Measurements from ENCODE around the gene NUBPL.
"Not testable (repeated sequence)": the region's sequence is repeated elsewhere in the genome, so short reads cannot be mapped to it uniquely, and the experiment has no call there.

Gene NUBPL

DNA sequence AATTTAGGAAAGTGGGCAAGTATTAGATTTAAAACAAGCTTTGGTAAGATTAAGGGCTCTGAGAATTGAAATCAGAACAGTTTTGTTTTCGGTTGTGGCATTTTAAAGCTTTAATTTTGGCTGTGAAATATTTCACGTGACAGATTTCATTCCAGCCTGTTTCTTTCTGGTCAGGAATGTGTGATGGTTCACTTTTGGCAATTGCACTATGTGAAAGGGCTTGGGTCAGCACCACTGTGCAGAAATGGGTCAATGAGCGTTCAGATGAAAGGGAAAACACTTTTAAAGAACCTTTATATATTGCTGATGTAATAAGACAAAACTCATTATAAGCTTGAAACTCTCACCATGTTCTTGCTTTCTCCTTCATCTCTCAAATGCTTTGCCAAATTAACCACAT is 17.1 kb downstream of the NUBPL start:
- no peak for DNase-seq (ENCODE audit: low read depth in 2 of 2)

DNA sequence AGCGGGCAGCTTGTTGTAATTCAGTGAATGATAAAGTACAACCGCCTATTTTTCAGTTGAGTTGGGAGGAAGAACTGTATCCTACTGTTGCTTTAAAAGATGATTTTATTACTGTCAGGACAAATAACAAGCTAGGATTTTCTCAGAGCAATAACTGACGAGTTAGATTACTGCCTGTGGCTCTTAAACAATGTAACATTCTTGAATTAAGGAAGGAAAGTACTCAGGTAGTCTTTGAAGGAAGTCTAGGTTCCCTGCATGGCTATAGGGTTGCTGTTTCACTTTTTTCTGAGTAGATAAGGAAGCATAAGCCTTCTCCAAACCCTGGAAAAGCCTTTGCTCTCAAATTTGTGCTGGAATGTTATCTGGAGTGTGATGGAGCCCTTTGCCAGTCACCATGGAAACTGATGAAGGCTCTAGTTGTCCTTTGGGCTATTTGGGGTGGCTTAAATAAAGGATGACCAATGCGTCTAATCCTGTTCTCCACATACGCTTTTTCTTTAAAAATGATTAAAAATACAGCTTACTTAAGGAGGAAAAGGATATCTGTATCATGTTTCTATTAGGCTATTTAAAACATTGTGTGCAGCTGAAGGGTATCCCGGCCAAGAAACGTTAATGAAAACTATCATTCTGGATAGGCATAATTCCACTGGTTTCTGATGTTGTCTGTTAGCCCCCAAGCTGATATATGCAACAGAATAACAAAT is 17.7 kb downstream of the NUBPL start:
- DNase-seq (ENCODE audit: low read depth in 2 of 2), result no peak

DNA sequence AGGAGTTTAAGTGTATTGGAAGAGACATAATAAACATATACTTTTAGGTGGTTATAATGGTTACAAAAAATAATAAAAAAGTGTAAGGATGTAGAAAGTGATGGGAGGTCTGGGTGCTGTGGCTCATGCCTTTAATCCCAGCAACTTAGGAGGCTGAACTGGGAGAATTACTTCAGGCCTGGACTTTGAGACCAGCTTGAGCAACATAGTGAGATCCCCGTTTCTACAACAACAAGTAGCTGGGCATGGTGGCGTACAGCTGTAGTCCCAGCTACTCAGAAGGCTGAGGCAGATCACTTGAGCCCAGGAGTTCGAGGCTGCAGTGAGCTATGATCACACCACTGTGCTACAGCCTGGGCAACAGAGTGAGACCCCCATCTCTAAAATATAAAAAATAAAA is 19.0 kb downstream of the NUBPL start:
- no peak for DNase-seq (ENCODE audit: low read depth in 2 of 2)

DNA sequence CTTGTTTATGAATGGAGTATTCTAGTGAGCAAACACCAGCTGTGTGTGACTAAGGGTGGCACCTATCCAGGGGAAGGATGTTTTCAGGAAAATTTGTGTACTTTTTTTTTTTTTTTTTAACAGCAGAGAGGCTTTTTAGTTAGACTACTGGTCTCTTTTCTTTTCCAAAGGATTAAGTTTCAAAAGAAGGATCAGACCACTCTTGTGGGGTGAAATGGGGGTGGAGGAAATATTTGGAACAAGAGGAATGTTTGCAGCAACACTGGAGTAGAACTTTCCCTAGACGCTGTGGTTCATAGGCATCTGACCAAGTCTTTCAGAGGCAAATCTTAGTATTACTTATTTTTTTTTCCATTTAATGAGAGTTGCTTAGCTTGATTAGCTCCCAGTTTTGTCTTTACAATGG is 21.1 kb downstream of the NUBPL start:
- no peak for DNase-seq (ENCODE audit: low read depth in 2 of 2)

DNA sequence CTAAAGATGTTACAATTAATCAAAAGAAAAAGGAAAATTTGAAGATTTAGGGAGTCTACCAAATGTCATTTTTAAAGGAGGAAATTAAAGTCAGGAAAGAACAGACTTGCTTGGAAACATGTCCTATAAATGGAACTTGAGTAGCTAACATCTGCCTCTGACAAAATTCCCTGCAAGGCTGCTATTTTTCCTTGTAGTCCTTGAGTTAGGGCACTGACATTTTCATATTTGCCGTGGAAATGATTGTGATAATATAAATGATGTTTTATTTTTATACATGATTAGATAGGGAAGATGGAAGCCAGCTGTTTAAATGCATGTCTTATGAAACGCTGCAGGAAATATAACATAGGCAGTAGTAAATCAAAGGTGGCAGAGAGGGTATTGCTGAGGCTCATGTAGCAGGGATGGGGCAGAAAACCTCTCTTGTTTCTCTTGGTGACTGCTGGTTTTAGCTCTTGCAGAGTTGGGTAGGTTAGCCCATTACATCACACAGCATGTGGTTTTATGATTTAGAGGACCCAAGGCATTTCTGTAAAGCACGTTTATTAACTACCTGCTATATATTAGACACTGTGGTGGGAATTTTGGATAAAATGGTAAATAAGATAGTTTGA is 21.7 kb downstream of the NUBPL start:
- no peak for DNase-seq (ENCODE audit: low read depth in 2 of 2)

DNA sequence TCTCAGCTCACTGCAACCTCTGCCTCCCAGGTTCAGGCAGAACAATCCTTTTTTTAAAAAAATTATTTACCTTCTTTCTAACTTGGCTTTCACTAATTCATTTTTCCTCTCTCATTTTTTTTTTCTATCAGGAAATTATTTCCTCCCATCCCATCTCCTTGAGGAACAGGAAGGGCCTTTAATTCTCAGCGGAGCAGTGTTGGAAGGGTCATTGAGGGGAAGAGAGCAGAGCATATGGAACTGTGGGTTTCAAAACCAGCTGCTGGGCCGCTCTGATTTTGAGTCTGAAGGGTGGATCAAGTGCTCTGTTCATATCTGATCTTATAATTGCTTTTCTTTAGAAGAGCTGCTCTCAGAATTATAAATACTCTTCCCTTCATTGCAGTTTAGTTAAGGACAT is 29.0 kb downstream of the NUBPL start:
- DNase-seq (ENCODE audit: low read depth in 2 of 2), result no peak

DNA sequence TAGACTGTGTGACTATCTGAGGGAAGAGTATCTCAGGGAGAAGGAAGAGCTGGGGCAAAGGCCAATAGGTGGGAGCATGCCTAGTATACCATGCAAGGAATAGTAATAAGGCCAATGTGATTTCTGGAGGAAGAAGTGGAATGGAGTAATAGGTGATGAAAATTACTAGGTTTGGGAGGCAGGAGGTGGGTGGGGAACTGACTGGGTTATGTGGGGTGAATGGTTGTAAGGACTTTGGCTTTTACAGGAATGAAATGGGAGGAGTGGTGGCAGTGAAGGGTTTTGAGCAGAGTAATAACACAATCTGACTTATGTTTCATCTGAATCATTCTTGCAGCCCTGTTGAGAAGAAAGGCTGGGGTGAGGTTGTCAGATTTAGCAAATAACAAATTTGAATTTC is 30.9 kb downstream of the NUBPL start:
- no peak for DNase-seq (ENCODE audit: low read depth in 2 of 2)

DNA sequence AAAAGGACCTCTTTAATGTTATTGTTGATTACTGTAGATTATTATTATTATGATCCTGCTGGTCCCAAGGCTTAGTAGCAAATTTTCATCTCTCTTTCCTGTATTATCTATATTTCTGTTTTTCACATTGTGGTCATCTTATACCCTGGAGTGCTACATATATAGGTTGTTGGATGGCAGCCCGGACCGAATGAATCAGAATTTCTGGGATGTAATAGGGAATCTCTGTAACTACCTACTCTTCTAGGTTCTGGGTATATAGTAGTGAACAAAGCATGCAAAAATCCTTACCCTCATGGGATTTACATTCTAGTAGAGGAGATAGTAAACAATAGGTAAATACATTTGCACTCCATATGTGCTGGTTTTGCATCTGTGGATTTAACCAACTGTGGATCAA is 31.4 kb downstream of the NUBPL start:
- DNase-seq (ENCODE audit: low read depth in 2 of 2), result no peak

DNA sequence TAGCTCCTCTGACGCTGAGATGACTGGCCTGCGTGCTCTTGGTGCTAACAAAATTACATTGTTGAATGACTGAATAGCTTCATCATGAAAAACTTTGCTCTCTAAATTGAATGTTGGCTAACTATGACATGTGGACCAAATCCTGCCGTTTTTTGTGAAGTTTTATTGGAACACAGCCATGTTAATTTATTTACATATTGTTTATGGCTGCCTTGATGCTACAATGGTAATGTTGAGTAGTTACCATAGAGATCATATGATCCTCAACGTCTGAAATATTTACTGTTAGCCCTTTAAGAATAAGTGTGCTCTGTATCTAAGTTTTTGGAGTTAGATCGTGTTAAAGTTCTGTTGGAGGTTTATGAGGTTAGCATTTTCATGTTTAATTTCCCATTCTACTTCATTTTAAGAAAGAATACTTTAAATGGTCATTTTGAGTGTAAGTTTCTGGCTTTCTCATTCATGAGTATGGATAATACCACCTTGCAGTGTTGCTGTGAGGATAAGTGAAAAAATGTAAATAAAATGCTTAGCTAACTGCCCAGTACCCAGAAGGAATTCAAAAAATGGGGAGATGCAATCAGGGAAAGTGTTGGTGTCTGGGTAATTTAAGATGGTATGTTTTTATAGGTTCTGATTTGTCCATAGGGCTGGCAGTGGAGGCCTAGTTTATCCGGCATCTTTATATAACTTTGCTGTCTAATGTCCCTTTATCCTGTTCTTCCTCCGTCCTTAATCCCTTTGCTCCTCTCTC is 35.3 kb downstream of the NUBPL start:
- DNase-seq (ENCODE audit: low read depth in 2 of 2), result no peak

DNA sequence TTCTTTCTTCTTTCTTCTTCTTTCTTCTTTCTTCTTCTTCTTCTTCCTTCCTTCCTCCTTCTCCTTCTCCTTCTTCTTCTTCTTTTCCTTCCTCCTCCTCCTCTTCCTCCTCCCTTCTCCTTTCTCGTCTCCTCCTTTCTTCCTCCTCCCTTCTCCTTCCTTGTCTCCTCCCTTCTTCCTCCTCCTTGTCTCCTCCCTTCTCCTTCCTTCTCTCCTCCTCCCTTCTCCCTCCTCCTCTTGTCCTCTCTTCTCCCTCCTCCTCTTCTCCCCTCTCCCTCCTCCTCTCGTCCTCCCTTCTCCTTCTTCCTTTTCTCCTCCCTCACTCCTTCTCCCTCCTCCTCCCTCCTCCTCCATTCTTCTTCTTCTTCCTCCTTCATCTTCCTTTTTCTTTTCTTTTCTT is 44.5 kb downstream of the NUBPL start:
- no peak for DNase-seq (ENCODE audit: low read depth in 2 of 2)

DNA sequence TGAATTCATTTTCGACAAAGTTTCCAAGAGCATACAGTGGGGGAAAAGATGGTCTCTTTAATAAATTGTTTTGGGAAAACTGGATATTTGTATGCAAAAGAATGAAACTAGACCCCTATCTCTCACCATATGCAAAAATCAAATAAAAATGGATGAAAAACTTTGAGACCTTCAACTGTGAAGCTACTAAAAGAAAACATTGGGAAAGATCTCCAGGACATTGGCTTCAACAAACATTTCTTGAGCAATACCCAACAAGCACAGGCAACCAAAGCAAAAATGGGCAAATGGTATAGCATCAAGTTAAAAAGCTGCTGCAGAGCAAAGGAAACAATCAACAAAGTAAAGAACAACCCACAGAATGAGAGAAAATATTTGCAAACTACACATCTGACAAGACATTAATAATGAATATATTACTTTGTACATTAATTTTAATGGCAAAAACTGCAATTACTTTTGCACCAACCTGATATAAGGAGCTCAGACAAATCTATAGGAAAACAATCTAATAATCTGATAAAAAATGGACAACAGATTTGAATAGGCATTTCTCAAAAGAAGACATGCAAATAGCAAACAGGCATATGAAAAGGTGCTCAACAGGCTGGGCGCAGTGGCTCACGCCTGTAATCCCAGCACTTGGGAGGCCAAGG is 50.7 kb downstream of the NUBPL start:
- DNase-seq (ENCODE audit: low read depth in 2 of 2), result no peak

DNA sequence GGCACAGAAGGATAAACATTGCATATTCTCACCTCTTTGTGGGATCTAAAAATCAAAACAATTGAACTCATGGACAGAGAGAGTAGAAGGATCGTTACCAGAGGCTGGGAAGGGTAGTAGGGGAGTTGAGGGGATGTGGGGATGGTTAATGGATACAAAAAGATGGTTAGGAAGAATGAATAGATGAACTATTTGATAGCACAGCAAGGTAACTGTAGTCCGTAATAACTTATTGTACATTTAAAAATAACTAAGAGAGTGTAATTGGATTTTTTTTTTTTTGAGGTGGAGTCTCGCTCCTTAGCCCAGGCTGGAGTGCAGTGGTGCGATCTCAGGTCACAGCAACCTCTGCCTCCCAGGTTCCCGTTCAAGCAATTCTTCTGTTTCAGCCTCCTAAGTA is 52.0 kb downstream of the NUBPL start:
- no peak for DNase-seq (ENCODE audit: low read depth in 2 of 2)

DNA sequence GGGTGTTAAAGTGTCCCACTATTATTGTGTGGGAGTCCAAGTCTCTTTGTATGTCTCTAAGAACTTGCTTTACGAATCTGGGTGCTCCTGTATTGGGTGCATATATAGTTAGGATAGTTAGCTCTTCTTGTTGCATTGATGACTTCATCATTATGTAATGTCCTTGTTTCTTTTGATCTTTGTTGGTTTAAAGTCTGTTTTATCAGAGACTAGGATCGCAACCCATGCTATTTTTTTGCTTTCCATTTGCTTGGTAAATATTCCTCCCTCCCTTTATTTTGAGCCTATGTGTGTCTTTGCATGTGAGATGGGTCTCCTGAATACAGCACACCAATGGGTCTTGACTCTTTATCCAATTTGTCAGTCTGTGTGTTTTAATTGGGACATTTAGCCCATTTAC is 57.7 kb downstream of the NUBPL start:
- not testable (repeated sequence) for DNase-seq (ENCODE audit: low read depth in 2 of 2)

DNA sequence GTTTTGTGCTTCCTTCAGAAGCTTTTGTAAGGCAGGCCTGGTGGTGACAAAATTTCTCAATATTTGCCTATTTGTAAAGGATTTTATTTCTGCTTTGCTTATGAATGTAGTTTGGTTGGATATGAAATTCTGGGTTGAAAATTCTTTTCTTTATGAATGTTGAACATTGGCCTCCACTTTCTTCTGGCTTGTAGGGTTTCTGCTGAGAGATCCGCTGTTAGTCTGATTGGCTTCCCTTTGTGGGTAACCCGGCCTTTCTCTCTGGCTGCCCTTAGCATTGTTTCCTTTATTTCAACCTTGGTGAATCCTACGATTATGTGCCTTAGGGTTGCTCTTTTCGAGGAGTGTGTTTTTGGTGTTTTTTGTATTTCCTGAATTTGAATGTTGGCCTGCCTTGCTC is 58.2 kb downstream of the NUBPL start:
- DNase-seq (ENCODE audit: low read depth in 2 of 2), result no peak

DNA sequence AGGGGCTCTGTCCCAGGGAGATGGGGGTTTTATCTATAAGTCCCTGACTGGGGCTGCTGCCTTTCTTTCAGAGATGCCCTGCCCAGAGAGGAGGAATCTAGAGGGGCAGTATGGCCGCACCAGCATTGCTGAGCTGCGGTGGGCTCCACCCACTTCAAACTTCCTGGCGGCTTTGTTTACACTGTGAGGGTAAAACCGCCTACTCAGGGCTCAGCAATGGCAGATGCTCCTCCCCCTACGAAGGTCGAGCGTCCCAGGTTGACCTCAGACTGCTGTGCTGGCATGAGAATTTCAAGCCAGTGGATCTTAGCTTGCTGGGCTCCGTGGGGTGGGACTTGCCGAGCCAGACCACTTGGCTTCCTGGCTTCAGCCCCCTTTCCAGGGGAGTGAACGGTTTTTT is 59.7 kb downstream of the NUBPL start:
- not testable (repeated sequence) for DNase-seq (ENCODE audit: low read depth in 2 of 2)

DNA sequence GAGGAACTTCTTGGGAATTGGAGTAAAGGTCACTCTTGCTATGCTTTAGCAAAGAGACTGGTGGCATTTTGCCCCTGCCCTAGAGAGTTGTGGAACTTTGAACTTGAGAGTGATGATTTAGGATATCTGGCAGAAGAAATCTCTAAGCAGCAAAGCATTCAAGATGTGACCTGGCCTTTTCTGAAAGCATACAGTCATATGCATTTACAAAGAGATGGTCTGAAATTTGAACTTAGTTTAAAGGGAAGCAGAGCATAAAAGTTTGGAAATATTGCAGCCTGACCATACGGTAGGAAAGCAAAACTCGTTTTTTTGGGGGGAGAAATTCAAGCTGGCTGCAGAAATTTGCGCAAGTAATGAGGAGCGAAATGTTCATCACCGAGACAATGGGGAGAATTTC is 60.9 kb downstream of the NUBPL start:
- DNase-seq (ENCODE audit: low read depth in 2 of 2), result no peak

DNA sequence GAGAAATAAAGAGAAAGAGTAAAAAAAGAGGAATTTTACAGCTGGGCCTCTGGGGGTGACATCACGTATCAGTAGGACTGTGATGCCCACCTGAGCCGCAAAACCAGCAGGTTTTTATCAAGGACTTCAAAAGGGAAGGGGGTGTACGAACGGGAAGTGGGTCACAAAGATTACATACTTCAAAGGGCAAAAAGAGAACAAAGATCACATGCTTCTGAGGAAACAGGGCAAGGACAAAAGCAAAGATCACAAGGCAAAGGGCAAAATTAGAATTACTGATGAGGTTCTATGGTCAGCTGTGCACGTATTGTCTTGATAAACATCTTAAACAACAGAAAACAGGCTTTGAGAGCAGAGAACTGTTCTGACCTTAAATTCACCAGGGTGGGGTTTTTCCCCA is 91.7 kb downstream of the NUBPL start:
- not testable (repeated sequence) for DNase-seq (ENCODE audit: low read depth in 2 of 2)

DNA sequence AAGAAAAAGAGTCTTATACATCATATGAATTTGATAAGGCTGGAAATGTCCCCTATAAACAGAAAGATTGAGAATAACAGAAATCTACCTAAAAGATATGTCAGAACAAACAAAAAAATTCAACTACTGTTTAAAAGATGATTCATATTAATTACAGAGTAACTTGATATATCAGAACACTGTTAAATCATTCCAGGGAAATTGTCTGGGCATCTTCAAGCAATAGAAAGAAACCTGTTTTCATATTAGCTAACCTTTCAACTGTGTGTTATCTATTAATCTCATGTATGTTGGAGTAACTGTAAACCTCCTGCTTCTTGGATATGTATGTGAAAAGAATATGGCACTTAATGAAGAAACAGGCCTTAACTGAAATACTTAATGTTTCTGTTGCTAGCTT is 96.7 kb downstream of the NUBPL start:
- no peak for DNase-seq (ENCODE audit: low read depth in 2 of 2)

DNA sequence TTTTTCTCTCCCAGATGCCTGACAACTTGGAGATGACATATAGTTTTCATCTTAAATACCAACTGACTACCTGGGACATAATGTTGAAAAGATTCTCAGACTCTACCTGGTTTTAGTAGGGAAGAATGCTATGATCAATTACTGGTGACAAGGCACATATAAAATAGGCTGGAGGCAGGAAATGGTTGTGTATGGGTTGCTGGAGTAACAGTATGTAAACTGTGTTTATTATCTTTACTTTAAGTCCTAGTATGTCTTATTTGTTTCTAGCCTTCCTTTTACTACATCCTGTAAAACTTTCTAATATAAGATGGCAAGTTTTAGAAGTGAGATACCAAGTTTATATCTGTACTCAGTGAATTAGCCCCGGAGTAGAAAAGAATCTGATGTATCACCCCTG is 98.1 kb downstream of the NUBPL start:
- no peak for DNase-seq (ENCODE audit: low read depth in 2 of 2)

DNA sequence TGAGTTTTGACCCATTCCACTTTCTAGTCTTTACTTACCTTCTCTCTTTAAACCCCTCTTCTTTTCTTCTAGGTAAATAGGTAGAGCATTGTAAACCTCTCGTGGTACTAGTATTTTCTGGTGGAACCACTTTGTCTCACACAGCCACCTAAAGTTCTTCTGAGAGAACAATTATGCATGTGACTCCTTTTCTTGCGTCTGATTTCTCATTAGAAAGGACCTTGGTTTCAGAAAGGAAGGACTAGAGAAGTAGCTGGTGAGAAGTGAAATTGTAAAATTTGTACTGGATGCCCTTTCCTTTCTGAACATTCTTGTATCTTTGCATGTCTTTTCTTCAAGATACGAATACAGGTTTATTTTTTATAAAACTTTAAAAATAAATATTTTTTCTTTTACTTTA is 99.0 kb downstream of the NUBPL start:
- DNase-seq (ENCODE audit: low read depth in 2 of 2), result no peak

DNA sequence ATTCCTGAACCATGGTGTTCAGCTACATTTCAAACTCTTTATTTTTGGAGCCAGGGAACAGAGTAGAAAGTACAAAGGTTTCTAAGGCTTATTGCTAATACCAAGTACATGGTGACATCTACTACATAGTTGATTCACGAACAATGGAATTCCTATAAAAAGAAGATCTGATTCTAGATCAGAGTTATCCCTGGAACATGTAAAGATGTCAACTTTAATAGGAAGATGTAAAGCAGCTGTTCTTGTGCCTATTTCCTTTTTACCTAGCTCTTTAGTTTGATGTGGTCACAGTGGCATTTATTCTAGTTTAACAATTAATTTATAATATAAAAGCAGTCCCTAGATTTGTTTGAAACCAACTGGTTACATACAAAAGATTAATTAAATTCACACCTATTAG is 99.5 kb downstream of the NUBPL start:
- DNase-seq (ENCODE audit: low read depth in 2 of 2), result no peak

DNA sequence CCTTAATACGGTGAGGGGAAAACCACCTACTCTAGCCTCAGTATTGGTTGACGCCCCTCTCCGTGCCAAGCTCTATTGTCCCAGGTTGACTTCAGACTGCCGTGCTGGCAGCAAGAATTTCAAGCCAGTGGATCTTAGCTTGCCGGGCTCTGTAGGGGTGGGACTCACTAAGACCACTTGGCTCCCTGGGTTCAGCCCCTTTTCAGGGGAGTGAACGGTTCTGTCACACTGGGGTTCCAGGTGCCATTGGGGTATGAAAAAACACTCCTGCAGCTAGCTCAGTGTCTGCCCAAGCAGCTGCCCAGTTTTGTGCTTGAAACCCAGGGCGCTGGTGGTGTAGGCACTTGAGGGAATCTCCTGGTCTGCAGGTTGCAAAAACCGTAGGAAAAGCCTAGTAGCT is 107.1 kb downstream of the NUBPL start:
- no peak for DNase-seq (ENCODE audit: low read depth in 2 of 2)

DNA sequence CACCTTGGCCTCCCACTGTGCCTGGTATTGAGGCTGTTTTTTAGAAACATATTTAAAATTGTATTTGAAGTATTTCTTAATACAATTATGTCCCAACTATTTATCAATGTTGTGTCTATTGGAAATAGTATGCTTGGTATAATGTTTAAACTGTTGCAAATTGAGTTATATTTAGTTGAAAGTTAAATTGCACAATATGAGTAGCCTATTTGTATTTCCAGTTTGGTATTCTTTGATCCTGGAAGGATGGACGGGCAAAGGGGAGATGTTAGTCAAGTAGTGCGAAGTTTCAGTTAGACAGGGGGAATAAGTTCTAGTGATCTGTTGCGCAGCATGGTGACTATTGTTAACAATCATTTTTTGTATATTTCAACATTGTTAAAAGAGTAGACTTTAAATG is 111.5 kb downstream of the NUBPL start:
- no peak for DNase-seq (ENCODE audit: low read depth in 2 of 2)
